BLaER1 (cell line): ENCODE measurements around the gene JAK1.

ENCODE experiments used
- H3K27ac ChIP-seq: shearing (Covaris generic); formaldehyde crosslinking; 2 replicates; pipeline ENCODE4 v1.8.1; 2022
- H3K27me3 ChIP-seq: shearing (Covaris generic); formaldehyde crosslinking; 2 replicates; pipeline ENCODE4 v1.8.1; 2022
- H3K36me3 ChIP-seq: shearing (Covaris generic); formaldehyde crosslinking; 2 replicates; pipeline ENCODE4 v1.8.1; 2022
- H3K4me1 ChIP-seq: shearing (Covaris generic); formaldehyde crosslinking; 2 replicates; pipeline ENCODE4 v1.8.1; 2022
- H3K4me2 ChIP-seq: shearing (Covaris generic); formaldehyde crosslinking; 2 replicates; pipeline ENCODE4 v1.8.1; 2022
- H3K4me3 ChIP-seq: shearing (Covaris generic); formaldehyde crosslinking; 2 replicates; pipeline ENCODE4 v1.8.1; 2022
- H3K9ac ChIP-seq: shearing (Covaris generic); formaldehyde crosslinking; 2 replicates; pipeline ENCODE4 v1.8.1; 2022
- H3K9me3 ChIP-seq: shearing (Covaris generic); formaldehyde crosslinking; 2 replicates; pipeline ENCODE4 v1.8.1; 2022
- H4K20me1 ChIP-seq: shearing (Covaris generic); formaldehyde crosslinking; 2 replicates; pipeline ENCODE4 v1.8.1; 2022
- Cebpa-rat ChIP-seq: shearing (Covaris generic); IDR thresholded peaks from 2 replicates; pipeline ENCODE4 v1.8.1; 2022

Gene JAK1

GRCh38 chr1:64965366-64966157, 787 bp downstream of the JAK1 start:
- Histone ChIP-seq H3K9me3 (no peaks in the 10 kb centered on the region), H4K20me1 (peaks cover 56% of the 10 kb centered on the region), H3K4me3 (peak overlapping the region; percentile 98), H3K27me3 (no peaks in the 10 kb centered on the region), H3K9ac (peak overlapping the region; percentile 95), H3K4me2 (peak overlapping the region; percentile 95), H3K36me3 (no peaks in the 10 kb centered on the region), H3K27ac (peak overlapping the region; percentile 96), H3K4me1 (peaks cover 73% of the 10 kb centered on the region)
- TF ChIP-seq Cebpa-rat = no peak

GRCh38 chr1:64963466-64963865, 2.9 kb downstream of the JAK1 start:
- no peak overlapping the region for H3K27ac ChIP-seq
- H3K4me2 ChIP-seq = peak overlapping the region; percentile 95
- H3K4me3 ChIP-seq = no peak overlapping the region
- H4K20me1 ChIP-seq = peaks cover 76% of the 10 kb centered on the region
- no peaks in the 10 kb centered on the region for H3K27me3 ChIP-seq
- peaks cover 72% of the 10 kb centered on the region for H3K4me1 ChIP-seq
- H3K36me3 ChIP-seq = no peaks in the 10 kb centered on the region
- no peak for TF ChIP-seq Cebpa-rat
- no peak overlapping the region for H3K9ac ChIP-seq
- H3K9me3 ChIP-seq = no peaks in the 10 kb centered on the region

DNA sequence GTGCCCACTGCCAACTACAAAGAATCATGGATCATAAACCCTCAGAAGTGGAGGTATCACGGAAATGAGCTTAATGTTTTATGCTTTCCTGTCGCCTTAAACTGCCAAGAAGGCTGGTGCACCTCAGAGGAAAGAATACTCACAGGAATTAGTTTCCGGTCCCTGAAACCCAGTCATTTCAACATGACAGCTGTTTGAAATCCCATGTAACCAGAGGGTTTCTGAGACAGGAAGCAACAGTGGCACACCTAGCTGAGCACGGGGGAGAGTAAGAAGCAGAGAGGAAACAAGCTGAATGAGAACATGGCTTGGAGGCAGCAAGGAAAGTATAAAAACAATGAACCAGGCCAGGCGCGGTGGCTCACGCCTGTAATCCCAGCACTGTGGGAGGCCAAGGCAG, 3.9 kb downstream of the JAK1 start:
- Histone ChIP-seq H3K4me1 (peaks cover 69% of the 10 kb centered on the region), H3K36me3 (no peaks in the 10 kb centered on the region), H3K4me3 (no peak overlapping the region), H3K9ac (peak overlapping the region; percentile 49; the same call in 1 of the 2 replicates), H3K9me3 (no peaks in the 10 kb centered on the region), H3K27me3 (no peaks in the 10 kb centered on the region), H3K4me2 (peak overlapping the region; percentile 95), H3K27ac (peak overlapping the region; percentile 50), H4K20me1 (peaks cover 87% of the 10 kb centered on the region)
- no peak for TF ChIP-seq Cebpa-rat

DNA sequence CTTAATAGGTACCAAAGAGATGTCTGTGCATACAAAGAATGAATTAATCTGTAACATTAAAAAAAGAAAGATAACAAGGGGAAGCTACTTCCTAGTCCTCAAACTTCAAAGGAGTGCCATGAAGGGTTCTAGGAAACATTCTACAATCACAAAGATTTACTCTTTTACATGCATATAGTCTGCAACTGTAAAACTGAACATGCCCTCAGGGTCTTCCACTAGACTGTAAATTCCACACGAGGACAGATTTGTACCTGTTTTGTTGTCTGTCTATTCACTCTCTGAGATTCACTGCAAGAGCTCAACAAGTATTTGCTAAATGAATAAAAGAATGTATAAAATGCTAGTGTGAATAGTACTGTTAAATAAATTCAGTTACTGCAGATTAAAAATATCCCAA, 4.4 kb downstream of the JAK1 start:
- H3K4me1 ChIP-seq = peaks cover 69% of the 10 kb centered on the region
- H3K9me3 ChIP-seq = no peaks in the 10 kb centered on the region
- peak overlapping the region; percentile 50; the same call in 1 of the 2 replicates for H3K27ac ChIP-seq
- H3K27me3 ChIP-seq = no peaks in the 10 kb centered on the region
- no peak for TF ChIP-seq Cebpa-rat
- no peak overlapping the region for H3K9ac ChIP-seq
- no peaks in the 10 kb centered on the region for H3K36me3 ChIP-seq
- peak overlapping the region; percentile 95 for H3K4me2 ChIP-seq
- H4K20me1 ChIP-seq = peaks cover 92% of the 10 kb centered on the region
- no peak overlapping the region for H3K4me3 ChIP-seq

DNA sequence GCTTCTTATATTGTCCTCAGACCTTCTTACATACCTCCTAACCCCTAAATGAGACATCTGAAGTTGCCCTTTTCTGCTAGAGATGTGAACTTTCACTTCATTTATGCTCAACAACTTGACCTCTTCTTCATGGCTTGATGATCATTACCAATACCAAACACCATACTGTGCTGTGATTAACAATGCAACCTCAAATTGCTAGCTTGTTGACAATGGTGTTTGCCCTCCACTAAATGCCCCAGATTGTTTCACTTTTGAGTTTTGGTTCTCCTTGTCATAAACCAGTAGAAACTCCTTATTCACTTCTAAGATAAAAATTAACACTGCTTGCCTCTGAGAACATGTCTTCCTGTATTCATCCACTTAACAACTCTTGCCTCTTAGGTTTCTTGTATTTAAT, 5.6 kb downstream of the JAK1 start:
- Histone ChIP-seq H3K4me1 (peaks cover 79% of the 10 kb centered on the region), H3K9ac (no peak overlapping the region), H3K4me3 (no peak overlapping the region), H3K36me3 (no peaks in the 10 kb centered on the region), H3K27me3 (no peaks in the 10 kb centered on the region), H3K4me2 (peak overlapping the region; percentile 95), H4K20me1 (peaks cover 99% of the 10 kb centered on the region), H3K27ac (no peak overlapping the region), H3K9me3 (no peaks in the 10 kb centered on the region)
- TF ChIP-seq Cebpa-rat = no peak

DNA sequence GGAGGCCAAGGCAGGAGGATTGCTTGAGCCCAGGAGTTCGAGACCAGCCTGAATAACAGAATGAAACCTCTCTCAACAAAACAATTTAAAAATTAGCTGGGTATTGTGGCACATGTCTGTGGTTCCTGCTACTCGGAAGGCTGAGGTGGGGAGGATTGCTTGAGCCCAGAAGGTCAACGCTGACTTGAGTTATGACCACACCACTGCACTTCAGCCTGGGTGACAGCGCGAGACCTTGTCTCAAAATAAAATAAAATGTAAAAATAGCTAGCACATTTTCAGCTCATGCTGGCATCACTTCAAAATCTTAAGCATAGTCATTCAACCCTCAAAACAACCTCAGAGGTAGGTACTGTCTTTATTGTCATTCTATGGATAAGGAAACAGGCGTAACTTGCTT, 6.4 kb downstream of the JAK1 start:
- Histone ChIP-seq H3K4me3 (no peak overlapping the region), H3K27me3 (no peaks in the 10 kb centered on the region), H3K4me2 (peak overlapping the region; percentile 95; the same call in 1 of the 2 replicates), H3K36me3 (no peaks in the 10 kb centered on the region), H3K27ac (no peak overlapping the region), H3K9ac (no peak overlapping the region), H3K4me1 (peaks cover 77% of the 10 kb centered on the region), H3K9me3 (no peaks in the 10 kb centered on the region), H4K20me1 (peaks cover 99% of the 10 kb centered on the region)
- no peak for TF ChIP-seq Cebpa-rat

DNA sequence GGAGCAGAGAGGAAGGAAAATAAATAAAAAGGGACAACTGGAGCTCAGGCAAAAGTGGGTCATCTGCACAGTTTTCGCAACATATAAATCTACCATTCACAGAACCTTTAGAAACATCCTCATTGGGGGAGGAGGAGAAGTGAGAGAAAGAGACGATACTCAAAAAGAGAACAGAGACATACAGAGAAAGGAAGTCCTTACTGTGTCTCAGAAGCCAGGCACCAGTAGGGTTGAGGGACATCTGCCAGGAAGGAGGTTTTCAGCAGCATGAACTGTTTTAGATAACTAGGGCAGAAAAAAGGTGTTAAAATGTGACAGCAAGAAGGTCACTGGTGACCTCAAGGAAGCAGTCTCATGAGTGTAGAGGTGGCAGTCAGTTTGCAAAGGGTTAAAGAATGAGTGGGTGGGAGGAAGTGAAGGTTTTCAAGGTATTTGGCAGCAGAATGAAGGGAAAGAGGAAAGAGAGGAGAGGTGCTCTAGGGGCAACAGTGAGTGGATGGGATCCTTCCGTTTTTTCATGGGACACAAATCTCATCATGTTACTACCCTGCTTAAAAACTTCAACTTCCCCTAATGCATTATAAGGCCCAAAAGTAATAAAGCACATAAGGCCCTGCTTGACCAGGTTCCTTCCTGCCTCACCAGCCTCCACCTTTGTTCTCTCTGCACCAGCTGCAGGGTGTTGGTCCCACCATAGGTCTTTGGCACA, 9.5 kb downstream of the JAK1 start:
- no peak overlapping the region for H3K4me3 ChIP-seq
- H3K36me3 ChIP-seq = no peaks in the 10 kb centered on the region
- peaks cover 52% of the 10 kb centered on the region for H3K4me1 ChIP-seq
- H3K27ac ChIP-seq = no peak overlapping the region
- H3K27me3 ChIP-seq = no peaks in the 10 kb centered on the region
- H3K9me3 ChIP-seq = no peaks in the 10 kb centered on the region
- TF ChIP-seq Cebpa-rat = no peak
- H4K20me1 ChIP-seq = peaks cover 99% of the 10 kb centered on the region
- H3K4me2 ChIP-seq = peak overlapping the region; percentile 57
- no peak overlapping the region for H3K9ac ChIP-seq

- H3K36me3 ChIP-seq = no peaks in the 10 kb centered on the region
- H4K20me1 ChIP-seq = peaks cover 99% of the 10 kb centered on the region
- TF ChIP-seq Cebpa-rat = no peak
- H3K4me3 ChIP-seq = no peak overlapping the region
- H3K9me3 ChIP-seq = no peaks in the 10 kb centered on the region
- no peak overlapping the region for H3K27ac ChIP-seq
- no peaks in the 10 kb centered on the region for H3K27me3 ChIP-seq
- no peak overlapping the region for H3K9ac ChIP-seq
- 0 out of 2 replicates have a peak overlapping the region, but pooled peaks have one; percentile 57 for H3K4me2 ChIP-seq
- H3K4me1 ChIP-seq = peaks cover 46% of the 10 kb centered on the region
Observed at GRCh38 chr1:64956010-64956640, 10.2 kb downstream of the JAK1 start.

DNA sequence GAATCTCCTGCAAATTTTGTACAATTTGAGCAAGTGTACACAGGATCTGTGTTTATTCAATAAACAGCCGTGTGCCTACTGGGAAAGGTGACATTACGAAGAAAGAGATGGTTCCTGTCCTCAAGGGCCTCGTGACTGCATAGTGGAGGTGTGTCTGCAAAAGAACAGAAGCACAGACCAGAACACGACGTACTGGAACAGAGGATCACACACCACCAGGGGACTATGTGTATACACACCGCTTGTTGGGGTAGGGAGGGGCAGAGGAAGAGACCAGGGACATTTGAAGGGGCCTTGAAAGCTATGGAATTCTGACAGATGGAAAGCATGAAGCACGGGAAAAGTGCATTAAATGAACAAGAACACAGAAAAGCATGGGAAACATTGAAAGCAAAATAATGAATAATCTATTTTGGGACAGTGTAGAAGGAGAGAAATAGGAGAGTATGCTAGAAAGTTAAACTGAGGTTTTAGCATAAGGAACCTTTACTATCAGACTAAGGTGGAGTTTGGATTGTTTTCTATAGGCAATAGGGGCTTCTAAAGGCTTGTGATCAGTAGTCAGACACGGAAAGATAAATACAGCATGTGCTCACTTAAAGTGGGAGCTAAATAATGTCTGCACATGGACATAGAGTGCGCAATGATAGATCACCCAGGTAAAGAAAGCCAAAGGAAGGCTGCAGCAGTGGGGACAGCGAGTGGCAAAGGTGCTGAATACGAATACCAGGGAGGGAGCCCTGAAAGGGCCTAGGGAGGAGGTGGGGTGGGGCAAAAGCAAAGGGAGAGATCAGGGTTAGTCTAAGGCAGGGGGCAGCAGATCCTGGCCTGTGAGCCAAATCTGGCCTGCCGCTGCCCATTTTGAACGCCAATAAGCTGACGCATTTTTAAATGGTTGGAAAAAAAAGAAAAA, 11.0 kb downstream of the JAK1 start:
- no peak for TF ChIP-seq Cebpa-rat
- Histone ChIP-seq H3K9me3 (no peaks in the 10 kb centered on the region), H4K20me1 (peaks cover 99% of the 10 kb centered on the region), H3K4me1 (peaks cover 39% of the 10 kb centered on the region), H3K9ac (no peak overlapping the region), H3K36me3 (no peaks in the 10 kb centered on the region), H3K4me3 (no peak overlapping the region), H3K27ac (no peak overlapping the region), H3K27me3 (no peaks in the 10 kb centered on the region), H3K4me2 (no peak overlapping the region)
